Caco-2 (cell line): ENCODE results near the gene GABRB3. TPM values are rescaled to one million over a fixed set of nuclear protein-coding genes. Genes with fewer than 3 reads are reported as not detected.

ENCODE experiments used
- BruUV-seq: library from RNA; stranded (reverse); fragments of 400-500 nt; replicated peaks from 2 replicates; lab custom pipeline; 2021; lab: Mats Ljungman, UMichigan
- CTCF ChIA-PET: fragments of 300-600 bp; sonication (Branson Sonifier 250); formaldehyde crosslinking; loops from one replicate; lab custom pipeline; 2022; ENCODE audit warnings: antibody characterized with exemption; lab: Charles Lee
- POLR2A ChIA-PET: fragments of 300-600 bp; sonication (Branson Sonifier 250); formaldehyde crosslinking; loops from one replicate; lab custom pipeline; 2022; ENCODE audit warnings: antibody characterized with exemption; lab: Charles Lee
- DNase-seq, 2 experiments: peaks; one replicate each; pipeline versions ENCODE4 v3.0.0 to v3.0.0-alpha.2; 2020 to 2022
- H3K27me3 ChIP-seq: replicated peaks from 2 replicates; pipeline ENCODE4 v1.6.0; 2011; ENCODE audit warnings: low read length; ENCODE audit not compliant: control insufficient read depth, insufficient read depth
- H3K36me3 ChIP-seq: 2 replicates; pipeline ENCODE4 v1.5.1; 2011; ENCODE audit warnings: low read length; ENCODE audit not compliant: control insufficient read depth, insufficient read depth
- H3K4me1 ChIP-seq: fragments of 250-450 bp; sonication (Bioruptor Pico); 2 replicates; pipeline ENCODE4 v1.5.1; 2020; ENCODE audit warnings: mild to moderate bottlenecking
- H3K4me3 ChIP-seq: 2 replicates; pipeline ENCODE4 v1.5.1; 2011; ENCODE audit warnings: low read depth, mild to moderate bottlenecking, control low read depth, low read length
- H3K9me3 ChIP-seq: fragments of 250-450 bp; sonication (Bioruptor Pico); 2 replicates; pipeline ENCODE4 v1.5.1; 2020; ENCODE audit warnings: mild to moderate bottlenecking, moderate library complexity
- H3K27ac Mint-ChIP-seq: one replicate; pipeline ENCODE4 v1.8.0; 2022; ENCODE audit warnings: mixed read lengths; ENCODE audit not compliant: unreplicated experiment
- H3K27me3 Mint-ChIP-seq: one replicate; pipeline ENCODE4 v1.8.0; 2022; ENCODE audit warnings: mixed read lengths; ENCODE audit not compliant: insufficient read depth, unreplicated experiment
- H3K36me3 Mint-ChIP-seq: one replicate; pipeline ENCODE4 v1.8.0; 2022; ENCODE audit warnings: mild to moderate bottlenecking, mixed read lengths; ENCODE audit not compliant: insufficient read depth, unreplicated experiment
- H3K4me1 Mint-ChIP-seq: one replicate; pipeline ENCODE4 v1.8.0; 2022; ENCODE audit warnings: low read depth, mixed read lengths; ENCODE audit not compliant: unreplicated experiment
- H3K4me3 Mint-ChIP-seq: one replicate; pipeline ENCODE4 v1.8.0; 2022; ENCODE audit warnings: mild to moderate bottlenecking, moderate library complexity, mixed read lengths; ENCODE audit not compliant: unreplicated experiment
- H3K9me3 Mint-ChIP-seq: one replicate; pipeline ENCODE4 v1.8.0; 2022; ENCODE audit warnings: mixed read lengths; ENCODE audit not compliant: unreplicated experiment
- intact Hi-C: fragments of 100-400 bp; cut with micrococcal nuclease; formaldehyde crosslinking; loops from one replicate; pipeline ENCODE4 v1.10.0; 2022; ENCODE audit not compliant: unreplicated experiment
- total RNA-seq: library from RNA; stranded (reverse); gene quantifications from 2 replicates; pipeline ENCODE4 v1.2.3, GENCODE V29; 2022
- TF ChIP-seq, protein P1 (sequence below), 2 experiments: fragments of 200-600 bp in 1 of 2; IDR thresholded peaks; 1 replicate in 1 of 2; 2 replicates in 1 of 2; pipeline versions ENCODE4 v1.5.1 to v1.8.0; 2011 to 2022; ENCODE audit warnings: antibody characterized with exemption in 1 of 2, control low read depth in 1 of 2, inconsistent platforms in 1 of 2, low read depth in 1 of 2, low read length in 1 of 2, mild to moderate bottlenecking in 1 of 2, moderate library complexity in 1 of 2; ENCODE audit not compliant: insufficient read depth in 1 of 2, severe bottlenecking in 1 of 2, unreplicated experiment in 1 of 2

Gene GABRB3
- total RNA-seq, 1 experiment from 2014 or later, result not detected

DNA sequence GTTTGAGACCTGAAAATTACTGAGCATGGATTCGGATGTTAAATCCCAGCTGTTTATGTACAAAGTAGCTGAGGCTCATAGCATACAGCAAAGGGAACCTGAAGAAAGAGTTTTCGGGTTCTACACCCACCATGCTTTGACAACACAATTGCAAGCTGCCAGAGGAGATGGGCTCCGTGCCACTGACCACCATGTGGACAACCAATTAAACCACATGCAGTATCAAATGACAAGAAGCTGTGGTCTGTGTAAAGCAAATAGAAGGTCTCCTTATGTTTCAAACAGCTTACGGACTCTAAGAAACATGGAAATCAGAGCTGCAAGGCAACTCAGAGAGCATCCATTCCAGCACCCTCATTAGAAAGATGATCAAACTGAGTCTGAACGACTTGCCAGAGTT, 12.9 kb downstream of the GABRB3 start:
- intact Hi-C loops, result no loop called here
- BruUV-seq, result no TSS peak
- H3K27me3 ChIP-seq, result no peaks in the 10 kb centered on the region
- no peaks in the 10 kb centered on the region for H3K36me3 ChIP-seq
- Mint-ChIP-seq H3K36me3 (no peaks in the 10 kb centered on the region), H3K4me1 (no peaks in the 10 kb centered on the region), H3K4me3 (no peak overlapping the region), H3K9me3 (no peaks in the 10 kb centered on the region), H3K27ac (no peak overlapping the region), H3K27me3 (no peaks in the 10 kb centered on the region)
- POLR2A ChIA-PET, result no interaction called here
- H3K4me3 ChIP-seq, result no peak overlapping the region
- H3K9me3 ChIP-seq, result no peaks in the 10 kb centered on the region; the same call in 1 of the 2 replicates
- no peak for DNase-seq
- TF ChIP-seq, protein P1, sequence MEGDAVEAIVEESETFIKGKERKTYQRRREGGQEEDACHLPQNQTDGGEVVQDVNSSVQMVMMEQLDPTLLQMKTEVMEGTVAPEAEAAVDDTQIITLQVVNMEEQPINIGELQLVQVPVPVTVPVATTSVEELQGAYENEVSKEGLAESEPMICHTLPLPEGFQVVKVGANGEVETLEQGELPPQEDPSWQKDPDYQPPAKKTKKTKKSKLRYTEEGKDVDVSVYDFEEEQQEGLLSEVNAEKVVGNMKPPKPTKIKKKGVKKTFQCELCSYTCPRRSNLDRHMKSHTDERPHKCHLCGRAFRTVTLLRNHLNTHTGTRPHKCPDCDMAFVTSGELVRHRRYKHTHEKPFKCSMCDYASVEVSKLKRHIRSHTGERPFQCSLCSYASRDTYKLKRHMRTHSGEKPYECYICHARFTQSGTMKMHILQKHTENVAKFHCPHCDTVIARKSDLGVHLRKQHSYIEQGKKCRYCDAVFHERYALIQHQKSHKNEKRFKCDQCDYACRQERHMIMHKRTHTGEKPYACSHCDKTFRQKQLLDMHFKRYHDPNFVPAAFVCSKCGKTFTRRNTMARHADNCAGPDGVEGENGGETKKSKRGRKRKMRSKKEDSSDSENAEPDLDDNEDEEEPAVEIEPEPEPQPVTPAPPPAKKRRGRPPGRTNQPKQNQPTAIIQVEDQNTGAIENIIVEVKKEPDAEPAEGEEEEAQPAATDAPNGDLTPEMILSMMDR (IDR thresholded peaks at IDR 0.05; ENCODE audit: insufficient read depth in 1 of 2, low read depth in 1 of 2, low read length in 1 of 2, severe bottlenecking in 1 of 2, unreplicated experiment in 1 of 2), result no peak
- CTCF ChIA-PET, result no interaction called here
- H3K4me1 ChIP-seq, result no peaks in the 10 kb centered on the region

DNA sequence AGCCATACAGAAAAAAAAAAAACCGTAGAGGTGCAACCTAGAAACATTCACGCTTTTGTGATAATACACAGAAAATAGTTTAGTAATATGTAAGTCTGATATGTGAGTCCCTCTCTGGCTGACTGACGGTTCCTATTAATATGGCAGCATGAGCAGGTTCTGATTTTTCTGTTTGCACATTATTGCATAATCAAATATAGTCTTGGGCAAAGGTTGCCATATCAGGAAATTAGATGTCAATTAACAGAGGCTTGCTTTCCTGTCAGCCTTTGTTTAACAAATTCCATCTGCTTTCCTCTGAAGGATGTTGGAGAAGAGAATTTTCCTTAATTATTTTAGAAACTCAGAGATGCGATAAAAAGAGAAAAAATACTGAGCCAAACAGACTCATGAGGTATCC, 14.8 kb downstream of the GABRB3 start:
- Mint-ChIP-seq H3K27ac (no peak overlapping the region), H3K9me3 (peaks cover 11% of the 10 kb centered on the region), H3K36me3 (no peaks in the 10 kb centered on the region), H3K4me1 (no peaks in the 10 kb centered on the region), H3K4me3 (no peak overlapping the region), H3K27me3 (peaks cover 4% of the 10 kb centered on the region)
- Histone ChIP-seq H3K36me3 (no peaks in the 10 kb centered on the region), H3K27me3 (no peaks in the 10 kb centered on the region), H3K4me1 (no peaks in the 10 kb centered on the region), H3K9me3 (no peaks in the 10 kb centered on the region; the same call in 1 of the 2 replicates), H3K4me3 (no peak overlapping the region)
- POLR2A ChIA-PET, result no interaction called here
- TF ChIP-seq, protein P1 (IDR thresholded peaks at IDR 0.05; ENCODE audit: insufficient read depth in 1 of 2, low read depth in 1 of 2, low read length in 1 of 2, severe bottlenecking in 1 of 2, unreplicated experiment in 1 of 2), result no peak
- CTCF ChIA-PET, result no interaction called here
- BruUV-seq, result no TSS peak
- DNase-seq, result no peak
- intact Hi-C loops, result no loop called here

DNA sequence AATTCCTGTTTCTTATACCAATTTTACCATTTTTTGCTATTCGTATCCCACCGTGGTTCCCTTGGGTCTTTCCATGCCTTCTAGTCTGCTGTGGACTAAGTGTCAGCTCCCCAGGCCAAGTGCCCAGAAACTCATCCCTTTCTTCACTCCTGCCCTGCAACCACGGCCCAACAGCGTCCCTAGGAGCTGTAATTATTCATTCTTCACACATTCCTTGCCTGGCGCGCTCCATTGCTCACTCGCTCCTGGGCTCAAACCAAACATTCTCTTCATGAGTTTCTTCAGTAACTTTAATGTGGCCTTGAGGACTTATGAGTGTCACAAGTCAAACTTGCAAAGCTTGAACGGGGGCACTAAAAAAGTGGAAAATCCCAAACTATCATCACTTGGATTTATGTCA, 15.7 kb downstream of the GABRB3 start:
- Histone ChIP-seq H3K4me3 (no peak overlapping the region), H3K9me3 (no peaks in the 10 kb centered on the region; the same call in 1 of the 2 replicates), H3K36me3 (no peaks in the 10 kb centered on the region), H3K4me1 (no peaks in the 10 kb centered on the region), H3K27me3 (no peaks in the 10 kb centered on the region)
- H3K9me3 Mint-ChIP-seq, result peaks cover 11% of the 10 kb centered on the region
- no peak for DNase-seq
- no TSS peak for BruUV-seq
- H3K27me3 Mint-ChIP-seq, result peaks cover 4% of the 10 kb centered on the region
- H3K36me3 Mint-ChIP-seq, result no peaks in the 10 kb centered on the region
- ChIA-PET CTCF (interaction anchor here (0.7 kb wide), 1 partner anchor 133 kb away, joined by 3 read pairs; no protein-coding TSS in a partner anchor), POLR2A (no interaction called here)
- TF ChIP-seq, protein P1 (IDR thresholded peaks at IDR 0.05; ENCODE audit: insufficient read depth in 1 of 2, low read depth in 1 of 2, low read length in 1 of 2, severe bottlenecking in 1 of 2, unreplicated experiment in 1 of 2), result no peak
- intact Hi-C loops, result no loop called here
- H3K4me1 Mint-ChIP-seq, result no peaks in the 10 kb centered on the region
- H3K4me3 Mint-ChIP-seq, result no peak overlapping the region
- no peak overlapping the region for H3K27ac Mint-ChIP-seq
